ENCODE measurements around the gene SMC5. TPM values are rescaled to one million over a fixed set of nuclear protein-coding genes. Genes with fewer than 3 reads are reported as not detected.
A peak's percentile ranks its signal among the peaks of the same experiment; 100 is the strongest.

The SMC5 gene
- total and polyA plus RNA-seq, 2 of the 13 experiments (the other 11 are each of a cell fraction or from before 2014, with no cell fraction given), result 7.2 to 26.7 TPM

GRCh38 chr9:70392189-70392588 is 133.4 kb downstream of the SMC5 start:
- FAIRE-seq, result no peak
- BruUV-seq (replicated peaks), result no TSS peak
- ChIA-PET CTCF (ENCODE audit: low intra/inter-chr PET ratio, low total read pairs) (interaction anchor here (0.7 kb wide), 1 partner anchor 52 kb away, joined by 3 read pairs; no protein-coding TSS in a partner anchor), POLR2A (interaction anchor here (0.9 kb wide), 1 partner anchor 26 kb away, joined by 4 read pairs; no protein-coding TSS in a partner anchor)
- Histone ChIP-seq H3K4me2 (ENCODE audit: low read depth, low read length) (no peak overlapping the region), H3K79me2 (ENCODE audit: insufficient read depth, low read length) (peaks cover 31% of the 10 kb centered on the region), H3K27me3 (ENCODE audit: control insufficient read depth in 1 of 2, insufficient read depth in 2 of 2, low read length in 2 of 2) (no peaks in the 10 kb centered on the region), H4K20me1 (ENCODE audit: insufficient read depth, low read length) (peaks cover 56% of the 10 kb centered on the region), H3K27ac (ENCODE audit: extremely low read length, insufficient read depth, low read length) (no peak overlapping the region), H3K4me1 (ENCODE audit: insufficient read depth, low read length) (peaks cover 4% of the 10 kb centered on the region; the same call in 1 of the 2 replicates), H2AFZ (ENCODE audit: low read length) (no peak overlapping the region), H3K9me3 (ENCODE audit: low read length) (no peaks in the 10 kb centered on the region), H3K4me3 (replicated peaks in 1 of 3; ENCODE audit: insufficient read depth in 1 of 3, low read depth in 2 of 3, low read length in 3 of 3) (no peak overlapping the region), H3K36me3 (replicated peaks in 1 of 2; ENCODE audit: control insufficient read depth in 1 of 2, insufficient read depth in 2 of 2, low read length in 2 of 2) (no peaks in the 10 kb centered on the region; a peak in 1 of 5 replicates), H3K9ac (ENCODE audit: insufficient read depth, low read depth, low read length) (no peak overlapping the region)
- in situ Hi-C loops (cut with HindIII; ENCODE audit: extremely low pct_ligation_motif_present, low pct_unique_long_range_greater_than_20kb) (no loop called here), intact Hi-C loops (cut with micrococcal nuclease; ENCODE audit: unreplicated experiment) (no loop called here)
- ATAC-seq, result peak; percentile 62
- TF ChIP-seq, protein P1, sequence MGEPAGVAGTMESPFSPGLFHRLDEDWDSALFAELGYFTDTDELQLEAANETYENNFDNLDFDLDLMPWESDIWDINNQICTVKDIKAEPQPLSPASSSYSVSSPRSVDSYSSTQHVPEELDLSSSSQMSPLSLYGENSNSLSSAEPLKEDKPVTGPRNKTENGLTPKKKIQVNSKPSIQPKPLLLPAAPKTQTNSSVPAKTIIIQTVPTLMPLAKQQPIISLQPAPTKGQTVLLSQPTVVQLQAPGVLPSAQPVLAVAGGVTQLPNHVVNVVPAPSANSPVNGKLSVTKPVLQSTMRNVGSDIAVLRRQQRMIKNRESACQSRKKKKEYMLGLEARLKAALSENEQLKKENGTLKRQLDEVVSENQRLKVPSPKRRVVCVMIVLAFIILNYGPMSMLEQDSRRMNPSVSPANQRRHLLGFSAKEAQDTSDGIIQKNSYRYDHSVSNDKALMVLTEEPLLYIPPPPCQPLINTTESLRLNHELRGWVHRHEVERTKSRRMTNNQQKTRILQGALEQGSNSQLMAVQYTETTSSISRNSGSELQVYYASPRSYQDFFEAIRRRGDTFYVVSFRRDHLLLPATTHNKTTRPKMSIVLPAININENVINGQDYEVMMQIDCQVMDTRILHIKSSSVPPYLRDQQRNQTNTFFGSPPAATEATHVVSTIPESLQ (CRISPR knock-in tag; conservative IDR thresholded peaks at IDR 0.05), result no peak
- TF ChIP-seq, protein P2, sequence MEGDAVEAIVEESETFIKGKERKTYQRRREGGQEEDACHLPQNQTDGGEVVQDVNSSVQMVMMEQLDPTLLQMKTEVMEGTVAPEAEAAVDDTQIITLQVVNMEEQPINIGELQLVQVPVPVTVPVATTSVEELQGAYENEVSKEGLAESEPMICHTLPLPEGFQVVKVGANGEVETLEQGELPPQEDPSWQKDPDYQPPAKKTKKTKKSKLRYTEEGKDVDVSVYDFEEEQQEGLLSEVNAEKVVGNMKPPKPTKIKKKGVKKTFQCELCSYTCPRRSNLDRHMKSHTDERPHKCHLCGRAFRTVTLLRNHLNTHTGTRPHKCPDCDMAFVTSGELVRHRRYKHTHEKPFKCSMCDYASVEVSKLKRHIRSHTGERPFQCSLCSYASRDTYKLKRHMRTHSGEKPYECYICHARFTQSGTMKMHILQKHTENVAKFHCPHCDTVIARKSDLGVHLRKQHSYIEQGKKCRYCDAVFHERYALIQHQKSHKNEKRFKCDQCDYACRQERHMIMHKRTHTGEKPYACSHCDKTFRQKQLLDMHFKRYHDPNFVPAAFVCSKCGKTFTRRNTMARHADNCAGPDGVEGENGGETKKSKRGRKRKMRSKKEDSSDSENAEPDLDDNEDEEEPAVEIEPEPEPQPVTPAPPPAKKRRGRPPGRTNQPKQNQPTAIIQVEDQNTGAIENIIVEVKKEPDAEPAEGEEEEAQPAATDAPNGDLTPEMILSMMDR (CRISPR knock-in tag; IDR thresholded peaks at IDR 0.05), result 0 out of 2 replicates have a peak, but pooled peaks have one; percentile 16
- no peak for DNase-seq (ENCODE audit: low spot score)
- 86% methylated on average over 2 of the region's 2 CpGs for WGBS (ENCODE audit: low lambda C conversion rate)

DNA sequence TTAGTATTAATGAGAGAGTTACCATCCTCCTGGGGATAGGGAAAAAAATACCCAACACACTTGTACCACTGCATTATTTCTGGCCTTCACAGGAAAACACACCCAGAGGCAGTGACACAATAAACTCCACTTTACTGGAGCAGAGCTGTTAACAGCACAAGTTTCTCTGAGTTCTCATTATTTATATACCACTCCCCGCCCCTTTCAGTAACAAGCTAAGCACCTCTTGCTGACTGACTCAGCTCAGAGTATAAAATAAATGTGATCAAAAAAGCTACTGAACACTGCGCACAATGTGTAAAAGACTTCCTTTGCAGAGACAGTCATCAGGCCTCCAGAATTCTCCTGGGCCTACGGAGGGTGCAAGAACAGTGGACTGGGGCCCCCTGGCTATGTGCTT is 134.1 kb downstream of the SMC5 start:
- Histone ChIP-seq H3K4me1 (ENCODE audit: insufficient read depth, low read length) (no peaks in the 10 kb centered on the region), H3K79me2 (ENCODE audit: insufficient read depth, low read length) (peaks cover 36% of the 10 kb centered on the region), H3K27ac (ENCODE audit: extremely low read length, insufficient read depth, low read length) (no peak overlapping the region), H4K20me1 (ENCODE audit: insufficient read depth, low read length) (peaks cover 57% of the 10 kb centered on the region), H3K4me3 (replicated peaks in 1 of 3; ENCODE audit: insufficient read depth in 1 of 3, low read depth in 2 of 3, low read length in 3 of 3) (no peak overlapping the region), H3K9ac (ENCODE audit: insufficient read depth, low read depth, low read length) (no peak overlapping the region), H2AFZ (ENCODE audit: low read length) (no peak overlapping the region), H3K4me2 (ENCODE audit: low read depth, low read length) (no peak overlapping the region), H3K9me3 (ENCODE audit: low read length) (no peaks in the 10 kb centered on the region), H3K36me3 (replicated peaks in 1 of 2; ENCODE audit: control insufficient read depth in 1 of 2, insufficient read depth in 2 of 2, low read length in 2 of 2) (no peaks in the 10 kb centered on the region), H3K27me3 (ENCODE audit: control insufficient read depth in 1 of 2, insufficient read depth in 2 of 2, low read length in 2 of 2) (no peaks in the 10 kb centered on the region)
- FAIRE-seq, result no peak
- ChIA-PET POLR2A (no interaction called here), CTCF (ENCODE audit: low intra/inter-chr PET ratio, low total read pairs) (no interaction called here)
- BruUV-seq (replicated peaks), result no TSS peak
- intact Hi-C loops (cut with micrococcal nuclease; ENCODE audit: unreplicated experiment) (no loop called here), in situ Hi-C loops (cut with HindIII; ENCODE audit: extremely low pct_ligation_motif_present, low pct_unique_long_range_greater_than_20kb) (no loop called here)
- no peak for ATAC-seq
- DNase-seq (ENCODE audit: low spot score), result no peak
- WGBS (ENCODE audit: low lambda C conversion rate), result 96% methylated on average over 3 of the region's 3 CpGs
- TF ChIP-seq ZNF83 (CRISPR knock-in tag; IDR thresholded peaks at IDR 0.05; ENCODE audit: borderline replicate concordance) (no peak), ZUFSP (CRISPR knock-in tag; IDR thresholded peaks at IDR 0.05; ENCODE audit: borderline replicate concordance) (no peak), HDAC1 (CRISPR knock-in tag; IDR thresholded peaks at IDR 0.05) (no peak), RNF2 (conservative IDR thresholded peaks at IDR 0.05; ENCODE audit: low read depth) (no peak), RARG (CRISPR knock-in tag; IDR thresholded peaks at IDR 0.05; ENCODE audit: low read depth) (no peak), KLF16 (CRISPR knock-in tag; IDR thresholded peaks at IDR 0.05) (no peak), NFKB2 (CRISPR knock-in tag; IDR thresholded peaks at IDR 0.05; ENCODE audit: borderline replicate concordance) (no peak), ZNF589 (CRISPR knock-in tag; conservative IDR thresholded peaks at IDR 0.05) (no peak), FOSL2 (CRISPR knock-in tag; IDR thresholded peaks at IDR 0.05) (no peak), SP2 (CRISPR knock-in tag; IDR thresholded peaks at IDR 0.05) (no peak), ZNF382 (CRISPR knock-in tag; IDR thresholded peaks at IDR 0.05; ENCODE audit: borderline replicate concordance) (no peak), ZFX (CRISPR knock-in tag; IDR thresholded peaks at IDR 0.05; ENCODE audit: low read depth) (no peak)

All from HepG2 (cell line).